Endodermal cell (in vitro differentiated cells): ENCODE results near the gene CACNA1I. TPM values are rescaled to one million over a fixed set of nuclear protein-coding genes. Genes with fewer than 3 reads are reported as not detected.

ENCODE experiments used
- DNase-seq: peaks from one replicate; pipeline ENCODE4 v3.0.0-alpha.2; 2017
- H3K27ac ChIP-seq: 2 replicates; pipeline ENCODE4 v1.5.1; 2013; ENCODE audit warnings: mild to moderate bottlenecking, low read depth, low read length, moderate library complexity
- H3K27me3 ChIP-seq: 2 replicates; pipeline ENCODE4 v1.6.1; 2013; ENCODE audit warnings: mild to moderate bottlenecking, low read length, moderate library complexity; ENCODE audit not compliant: insufficient read depth, control insufficient read depth, poor library complexity, severe bottlenecking
- H3K36me3 ChIP-seq: 2 replicates; pipeline ENCODE4 v1.7.0; 2013; ENCODE audit warnings: mild to moderate bottlenecking, low read length, moderate library complexity; ENCODE audit not compliant: control insufficient read depth, insufficient read depth
- H3K4me1 ChIP-seq: one replicate; pipeline ENCODE4 v1.7.0; 2013; ENCODE audit warnings: low read length; ENCODE audit not compliant: control insufficient read depth, insufficient read depth
- H3K4me3 ChIP-seq: 2 replicates; pipeline ENCODE4 v1.5.1; 2013; ENCODE audit warnings: mild to moderate bottlenecking, low read length, moderate library complexity
- H3K9ac ChIP-seq: 2 replicates; pipeline ENCODE4 v1.6.1; 2013; ENCODE audit warnings: mild to moderate bottlenecking, low read length, moderate library complexity; ENCODE audit not compliant: poor library complexity, severe bottlenecking; ENCODE audit errors: extremely low read depth
- H3K9me3 ChIP-seq: 2 replicates; pipeline ENCODE4 v1.6.1; 2013; ENCODE audit warnings: mild to moderate bottlenecking, low read length, moderate library complexity; ENCODE audit not compliant: control insufficient read depth
- H3K27ac Mint-ChIP-seq: 2 replicates; pipeline ENCODE4 v1.8.0; 2020; ENCODE audit warnings: mixed read lengths
- H3K27me3 Mint-ChIP-seq: 2 replicates; pipeline ENCODE4 v1.8.0; 2021; ENCODE audit warnings: mild to moderate bottlenecking, mixed read lengths; ENCODE audit not compliant: insufficient read depth
- H3K36me3 Mint-ChIP-seq: 2 replicates; pipeline ENCODE4 v1.8.0; 2020; ENCODE audit warnings: low read depth, mixed read lengths
- H3K4me1 Mint-ChIP-seq: 2 replicates; pipeline ENCODE4 v1.8.0; 2020; ENCODE audit warnings: mixed read lengths
- H3K4me3 Mint-ChIP-seq: 2 replicates; pipeline ENCODE4 v1.8.0; 2020; ENCODE audit warnings: mild to moderate bottlenecking, moderate library complexity, mixed read lengths
- H3K9me3 Mint-ChIP-seq: 2 replicates; pipeline ENCODE4 v1.8.0; 2020; ENCODE audit warnings: mild to moderate bottlenecking, mixed read lengths
- WGBS, 2 experiments: methylation state at CpG; one replicate each; pipeline versions ENCODE4 v1.1.5 to v1.1.7; 2013; ENCODE audit warnings: missing lambda C conversion rate in 2 of 2, mixed read lengths in 1 of 2; ENCODE audit not compliant: insufficient coverage in 1 of 2, insufficient read length in 1 of 2; 5-methylcytosine and 5-hydroxymethylcytosine counted together
- total RNA-seq, 2 donors: library from RNA; stranded (reverse); fragmentation: NEBNext Ultra II Directional in 1 of 2; extraction: Animal tissue kit (Norgen Biotek cat#: 25700) in 1 of 2; gene quantifications; 2 replicates in 1 of 2; 3 replicates in 1 of 2; pipeline ENCODE4 v1.2.1, GENCODE V29; 2021
- TF ChIP-seq, protein P1 (sequence below): fragments of 200-600 bp; sonication (generic); conservative IDR thresholded peaks from 2 replicates; pipeline ENCODE4 v1.5.0; 2021; ENCODE audit warnings: antibody characterized with exemption, mild to moderate bottlenecking

CACNA1I gene
- total RNA-seq, 2 donors from 2014 or later: 1.2 to 2.2 TPM

DNA sequence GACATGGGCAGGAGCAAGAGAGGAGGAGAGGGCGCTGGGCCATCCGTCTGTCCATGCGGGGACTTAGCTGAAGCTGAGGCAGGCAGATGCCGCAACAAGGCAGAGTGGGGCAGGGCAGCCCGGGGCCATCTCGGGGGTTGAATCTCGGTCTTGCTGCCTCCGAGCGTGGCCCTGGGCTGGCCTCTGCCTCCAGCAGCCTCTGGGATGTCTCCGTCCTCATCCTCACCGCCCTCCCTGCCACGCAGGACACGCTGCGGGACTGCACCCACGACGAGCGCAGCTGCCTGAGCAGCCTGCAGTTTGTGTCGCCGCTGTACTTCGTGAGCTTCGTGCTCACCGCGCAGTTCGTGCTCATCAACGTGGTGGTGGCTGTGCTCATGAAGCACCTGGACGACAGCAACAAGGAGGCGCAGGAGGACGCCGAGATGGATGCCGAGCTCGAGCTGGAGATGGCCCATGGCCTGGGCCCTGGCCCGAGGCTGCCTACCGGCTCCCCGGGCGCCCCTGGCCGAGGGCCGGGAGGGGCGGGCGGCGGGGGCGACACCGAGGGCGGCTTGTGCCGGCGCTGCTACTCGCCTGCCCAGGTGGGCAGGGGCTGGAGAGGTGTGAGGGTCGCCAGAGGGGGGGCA is 108.4 kb downstream of the CACNA1I start:
- Histone ChIP-seq H3K4me3 (no peak overlapping the region), H3K27me3 (no peaks in the 10 kb centered on the region), H3K9me3 (no peaks in the 10 kb centered on the region), H3K4me1 (no peaks in the 10 kb centered on the region), H3K9ac (no peak overlapping the region), H3K27ac (no peak overlapping the region), H3K36me3 (no peaks in the 10 kb centered on the region)
- no peak overlapping the region for H3K4me3 Mint-ChIP-seq
- no peaks in the 10 kb centered on the region for H3K27me3 Mint-ChIP-seq
- WGBS, 2 experiments: 93 to 95% methylated on average over 23 to 47 of the region's 47 CpGs
- no peak for DNase-seq
- H3K9me3 Mint-ChIP-seq: no peaks in the 10 kb centered on the region
- no peaks in the 10 kb centered on the region for H3K4me1 Mint-ChIP-seq
- TF ChIP-seq, protein P1, sequence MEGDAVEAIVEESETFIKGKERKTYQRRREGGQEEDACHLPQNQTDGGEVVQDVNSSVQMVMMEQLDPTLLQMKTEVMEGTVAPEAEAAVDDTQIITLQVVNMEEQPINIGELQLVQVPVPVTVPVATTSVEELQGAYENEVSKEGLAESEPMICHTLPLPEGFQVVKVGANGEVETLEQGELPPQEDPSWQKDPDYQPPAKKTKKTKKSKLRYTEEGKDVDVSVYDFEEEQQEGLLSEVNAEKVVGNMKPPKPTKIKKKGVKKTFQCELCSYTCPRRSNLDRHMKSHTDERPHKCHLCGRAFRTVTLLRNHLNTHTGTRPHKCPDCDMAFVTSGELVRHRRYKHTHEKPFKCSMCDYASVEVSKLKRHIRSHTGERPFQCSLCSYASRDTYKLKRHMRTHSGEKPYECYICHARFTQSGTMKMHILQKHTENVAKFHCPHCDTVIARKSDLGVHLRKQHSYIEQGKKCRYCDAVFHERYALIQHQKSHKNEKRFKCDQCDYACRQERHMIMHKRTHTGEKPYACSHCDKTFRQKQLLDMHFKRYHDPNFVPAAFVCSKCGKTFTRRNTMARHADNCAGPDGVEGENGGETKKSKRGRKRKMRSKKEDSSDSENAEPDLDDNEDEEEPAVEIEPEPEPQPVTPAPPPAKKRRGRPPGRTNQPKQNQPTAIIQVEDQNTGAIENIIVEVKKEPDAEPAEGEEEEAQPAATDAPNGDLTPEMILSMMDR: no peak
- H3K36me3 Mint-ChIP-seq: no peaks in the 10 kb centered on the region
- no peak overlapping the region for H3K27ac Mint-ChIP-seq

DNA sequence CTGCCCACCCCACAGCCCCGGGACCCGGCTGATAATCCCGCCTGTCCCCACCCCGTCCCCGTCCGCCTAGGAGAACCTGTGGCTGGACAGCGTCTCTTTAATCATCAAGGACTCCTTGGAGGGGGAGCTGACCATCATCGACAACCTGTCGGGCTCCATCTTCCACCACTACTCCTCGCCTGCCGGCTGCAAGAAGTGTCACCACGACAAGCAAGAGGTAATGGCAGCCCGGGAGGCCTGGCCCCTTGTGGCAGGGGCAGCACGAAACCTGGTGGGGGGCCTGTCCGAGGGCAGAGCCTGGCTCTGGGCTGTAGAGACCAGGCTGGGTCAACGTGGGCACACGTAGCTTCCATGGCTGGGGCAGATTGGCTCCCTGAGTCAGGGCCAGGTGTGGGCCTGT is 109.1 kb downstream of the CACNA1I start:
- H3K4me3 Mint-ChIP-seq: no peak overlapping the region

DNA sequence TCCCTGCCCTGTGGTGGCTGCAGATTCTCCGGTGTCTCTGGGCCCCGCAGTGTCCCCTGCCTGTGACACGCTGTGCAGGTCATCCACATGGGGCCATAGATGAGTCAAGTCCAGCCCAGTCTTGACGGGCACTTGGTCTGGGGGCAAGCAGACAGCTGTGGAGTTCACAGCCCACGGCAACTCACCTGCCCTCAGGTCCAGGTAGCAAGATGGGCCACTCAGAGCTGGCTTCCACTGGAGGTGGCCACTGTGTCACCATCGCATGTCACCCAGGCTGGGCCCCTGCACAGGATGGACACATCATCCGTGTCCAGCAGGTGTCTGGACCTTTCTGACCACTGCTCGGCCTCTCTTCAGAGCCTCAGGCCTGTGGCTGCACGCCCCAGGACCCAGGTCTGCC is 109.9 kb downstream of the CACNA1I start:
- H3K9ac ChIP-seq: no peak overlapping the region
- TF ChIP-seq, protein P1: no peak
- Mint-ChIP-seq H3K9me3 (no peaks in the 10 kb centered on the region), H3K27ac (no peak overlapping the region), H3K4me1 (no peaks in the 10 kb centered on the region), H3K27me3 (no peaks in the 10 kb centered on the region), H3K4me3 (no peak overlapping the region), H3K36me3 (no peaks in the 10 kb centered on the region)
- no peaks in the 10 kb centered on the region for H3K27me3 ChIP-seq
- no peak overlapping the region for H3K27ac ChIP-seq
- no peaks in the 10 kb centered on the region for H3K36me3 ChIP-seq
- 92 to 96% methylated on average over 8 to 9 of the region's 9 CpGs for WGBS, 2 experiments
- H3K4me1 ChIP-seq: no peaks in the 10 kb centered on the region
- DNase-seq: no peak
- H3K9me3 ChIP-seq: no peaks in the 10 kb centered on the region
- H3K4me3 ChIP-seq: no peak overlapping the region

More for the DNA sequence above, 109.1 kb downstream of the CACNA1I start:
- H3K27ac ChIP-seq: no peak overlapping the region
- Mint-ChIP-seq H3K27me3 (no peaks in the 10 kb centered on the region), H3K9me3 (no peaks in the 10 kb centered on the region), H3K27ac (no peak overlapping the region), H3K4me1 (no peaks in the 10 kb centered on the region), H3K36me3 (no peaks in the 10 kb centered on the region)
- TF ChIP-seq, protein P1: no peak
- no peaks in the 10 kb centered on the region for H3K9me3 ChIP-seq
- H3K4me3 ChIP-seq: no peak overlapping the region
- H3K4me1 ChIP-seq: no peaks in the 10 kb centered on the region
- no peaks in the 10 kb centered on the region for H3K27me3 ChIP-seq
- 94 to 95% methylated on average over 10 to 17 of the region's 17 CpGs for WGBS, 2 experiments
- no peaks in the 10 kb centered on the region for H3K36me3 ChIP-seq
- DNase-seq: no peak
- H3K9ac ChIP-seq: no peak overlapping the region
